ENCODE data around the gene DIO3.

Gene DIO3

DNA sequence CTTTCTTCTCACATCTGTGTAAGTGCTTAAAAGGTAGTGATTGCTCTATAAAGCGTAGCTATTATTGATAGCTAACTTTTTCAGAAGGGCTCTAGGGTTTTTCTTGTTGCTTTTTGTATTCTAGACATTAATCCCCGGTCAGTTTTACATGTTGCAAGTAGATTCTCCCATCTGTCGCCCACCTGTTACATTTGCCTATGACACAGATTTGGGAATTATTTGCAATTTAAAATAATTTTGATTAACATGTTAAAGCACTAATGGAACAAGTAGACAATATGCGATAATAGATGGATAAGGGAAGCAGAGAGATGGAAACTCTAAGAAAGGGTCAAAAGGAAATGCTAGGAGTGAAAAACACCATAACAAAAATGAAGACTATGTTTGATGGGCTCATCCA, 44.5 kb downstream of the DIO3 start:
- Mint-ChIP-seq H3K36me3 (ENCODE audit: low read depth) (no peaks in the 10 kb centered on the region), H3K4me3 (no peak overlapping the region), H3K27ac (no peak overlapping the region), H3K4me1 (no peaks in the 10 kb centered on the region), H3K27me3 (ENCODE audit: low read depth, poor library complexity) (peaks cover 58% of the 10 kb centered on the region), H3K9me3 (peaks cover 15% of the 10 kb centered on the region)
- no peak for DNase-seq
- TF ChIP-seq, protein P1, sequence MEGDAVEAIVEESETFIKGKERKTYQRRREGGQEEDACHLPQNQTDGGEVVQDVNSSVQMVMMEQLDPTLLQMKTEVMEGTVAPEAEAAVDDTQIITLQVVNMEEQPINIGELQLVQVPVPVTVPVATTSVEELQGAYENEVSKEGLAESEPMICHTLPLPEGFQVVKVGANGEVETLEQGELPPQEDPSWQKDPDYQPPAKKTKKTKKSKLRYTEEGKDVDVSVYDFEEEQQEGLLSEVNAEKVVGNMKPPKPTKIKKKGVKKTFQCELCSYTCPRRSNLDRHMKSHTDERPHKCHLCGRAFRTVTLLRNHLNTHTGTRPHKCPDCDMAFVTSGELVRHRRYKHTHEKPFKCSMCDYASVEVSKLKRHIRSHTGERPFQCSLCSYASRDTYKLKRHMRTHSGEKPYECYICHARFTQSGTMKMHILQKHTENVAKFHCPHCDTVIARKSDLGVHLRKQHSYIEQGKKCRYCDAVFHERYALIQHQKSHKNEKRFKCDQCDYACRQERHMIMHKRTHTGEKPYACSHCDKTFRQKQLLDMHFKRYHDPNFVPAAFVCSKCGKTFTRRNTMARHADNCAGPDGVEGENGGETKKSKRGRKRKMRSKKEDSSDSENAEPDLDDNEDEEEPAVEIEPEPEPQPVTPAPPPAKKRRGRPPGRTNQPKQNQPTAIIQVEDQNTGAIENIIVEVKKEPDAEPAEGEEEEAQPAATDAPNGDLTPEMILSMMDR (IDR thresholded peaks at IDR 0.05) = no peak
